Endothelial cell of umbilical vein (primary cell): ENCODE results near the gene CLCN5. TPM values are rescaled to one million over a fixed set of nuclear protein-coding genes. Genes with fewer than 3 reads are reported as not detected.

Experiments used
- BruUV-seq: library from RNA; stranded (reverse); fragments of 400-500 nt; replicated peaks from 2 replicates; lab custom pipeline; 2021; lab: Mats Ljungman, UMichigan
- CTCF ChIA-PET: fragments of 300-600, 350-600 bp; sonication (Branson Sonifier 250); formaldehyde crosslinking; loops from one replicate; lab custom pipeline; 2021; ENCODE audit warnings: antibody characterized with exemption, inconsistent platforms; lab: Charles Lee
- POLR2A ChIA-PET: fragments of 300-600, 350-600 bp; sonication (Branson Sonifier 250); formaldehyde crosslinking; loops from one replicate; lab custom pipeline; 2021; ENCODE audit warnings: antibody characterized with exemption, inconsistent platforms; lab: Charles Lee
- DNase-seq: peaks from one replicate; pipeline ENCODE4 v3.0.0-alpha.2; 2011; ENCODE audit warnings: low read depth, low spot score
- FAIRE-seq: peaks from 2 replicates; lab custom pipeline; 2011; peaks lifted over from hg19 to GRCh38; lab: Jason Lieb, UNC
- H2AFZ ChIP-seq: 2 replicates; pipeline ENCODE4 v1.6.0; 2012; ENCODE audit warnings: low read depth, low read length, control low read depth, inconsistent platforms
- H3K27ac ChIP-seq: 2 replicates; pipeline ENCODE4 v1.5.1; 2011; ENCODE audit warnings: low read depth, mild to moderate bottlenecking, control low read depth, low read length, moderate library complexity; ENCODE audit not compliant: insufficient read depth
- H3K27me3 ChIP-seq, 2 experiments: 2 replicates each; pipeline versions ENCODE4 v1.6.0 to v1.6.1; 2011; ENCODE audit warnings: low read length in 2 of 2, mixed read lengths in 1 of 2; ENCODE audit not compliant: control insufficient read depth in 2 of 2, insufficient read depth in 2 of 2
- H3K36me3 ChIP-seq, 2 experiments: 2 replicates in 1 of 2; 3 replicates in 1 of 2; pipeline ENCODE4 v1.5.1; 2011; ENCODE audit warnings: low read length in 2 of 2, mild to moderate bottlenecking in 1 of 2, moderate library complexity in 1 of 2; ENCODE audit not compliant: control insufficient read depth in 2 of 2, insufficient read depth in 2 of 2; ENCODE audit errors: extremely low read depth in 1 of 2
- H3K4me1 ChIP-seq: 3 replicates; pipeline ENCODE4 v1.5.1; 2011; ENCODE audit warnings: mild to moderate bottlenecking, low read length; ENCODE audit not compliant: control insufficient read depth, insufficient read depth; ENCODE audit errors: extremely low read depth
- H3K4me2 ChIP-seq: 2 replicates; pipeline ENCODE4 v1.6.1; 2011; ENCODE audit warnings: low read length, control low read depth, mixed read lengths; ENCODE audit not compliant: insufficient read depth
- H3K4me3 ChIP-seq, 3 experiments: fragments of 200-600 bp in 1 of 3; sonication (generic), shearing (Covaris generic) in 1 of 3; replicated peaks in 1 of 3; 2 replicates each; pipeline ENCODE4 v1.5.1; 2011 to 2016; ENCODE audit warnings: control low read depth in 3 of 3, low read length in 3 of 3, mild to moderate bottlenecking in 2 of 3, inconsistent platforms in 1 of 3, low read depth in 1 of 3, moderate library complexity in 1 of 3; ENCODE audit not compliant: insufficient read depth in 1 of 3
- H3K79me2 ChIP-seq: 2 replicates; pipeline ENCODE4 v1.6.0; 2012; ENCODE audit warnings: low read length, inconsistent platforms; ENCODE audit not compliant: control insufficient read depth, insufficient read depth
- H3K9ac ChIP-seq: replicated peaks from 2 replicates; pipeline ENCODE3; 2011; ENCODE audit warnings: low read length, control low read depth; ENCODE audit not compliant: insufficient read depth; ENCODE audit errors: extremely low read depth
- H3K9me1 ChIP-seq: replicated peaks from 3 replicates; pipeline ENCODE4 v1.6.0; 2011; ENCODE audit warnings: mild to moderate bottlenecking, low read length; ENCODE audit not compliant: control insufficient read depth, insufficient read depth; ENCODE audit errors: extremely low read depth
- H3K9me3 ChIP-seq: replicated peaks from 2 replicates; pipeline ENCODE4 v1.5.1; 2012; ENCODE audit warnings: low read length, inconsistent platforms; ENCODE audit not compliant: control insufficient read depth, insufficient read depth
- H4K20me1 ChIP-seq: replicated peaks from 2 replicates; pipeline ENCODE3; 2011; ENCODE audit warnings: mild to moderate bottlenecking, low read length; ENCODE audit not compliant: control insufficient read depth, insufficient read depth; ENCODE audit errors: extremely low read depth
- CTCF ChIP-seq, 2 donors: IDR thresholded peaks; 1 replicate in 1 of 2; 2 replicates in 1 of 2; pipeline ENCODE4 v1.5.1; 2011; ENCODE audit warnings: low read length in 2 of 2, mild to moderate bottlenecking in 2 of 2, moderate library complexity in 2 of 2, control low read depth in 1 of 2, inconsistent platforms in 1 of 2, low read depth in 1 of 2; ENCODE audit not compliant: insufficient read depth in 1 of 2; ENCODE audit errors: extremely low read depth in 1 of 2
- EZH2 ChIP-seq: IDR thresholded peaks from 2 replicates; pipeline ENCODE4 v1.6.1; 2012; ENCODE audit warnings: borderline replicate concordance, low read depth, mild to moderate bottlenecking, moderate library complexity, low read length, inconsistent platforms; ENCODE audit not compliant: severe bottlenecking
- FOS ChIP-seq: IDR thresholded peaks from 2 replicates; pipeline ENCODE4 v1.6.1; 2011; ENCODE audit warnings: mild to moderate bottlenecking, low read length, moderate library complexity, borderline replicate concordance; ENCODE audit not compliant: insufficient read depth
- GATA2 ChIP-seq: IDR thresholded peaks from 2 replicates; pipeline ENCODE4 v1.7.0; 2011; ENCODE audit warnings: low read depth, mild to moderate bottlenecking, moderate library complexity, mixed read lengths, low read length; ENCODE audit not compliant: insufficient read length, insufficient read depth
- JUN ChIP-seq: IDR thresholded peaks from 2 replicates; pipeline ENCODE4 v1.6.1; 2011; ENCODE audit warnings: borderline replicate concordance, low read depth; ENCODE audit not compliant: insufficient read length, insufficient read depth
- MAX ChIP-seq: IDR thresholded peaks from 2 replicates; pipeline ENCODE4 v1.6.1; 2011; ENCODE audit not compliant: insufficient read depth, insufficient read length
- MYC ChIP-seq: IDR thresholded peaks from one replicate; pipeline ENCODE4 v1.6.1; 2011; ENCODE audit warnings: mild to moderate bottlenecking, low read depth, low read length
- POLR2A ChIP-seq: IDR thresholded peaks from 2 replicates; pipeline ENCODE4 v1.6.1; 2012; ENCODE audit warnings: low read depth, mild to moderate bottlenecking, control low read depth, low read length
- POLR2AphosphoS5 ChIP-seq: IDR thresholded peaks from 2 replicates; pipeline ENCODE4 v1.6.1; 2012; ENCODE audit warnings: low read depth, mild to moderate bottlenecking, control low read depth, low read length, moderate library complexity; ENCODE audit not compliant: insufficient read depth
- dilution Hi-C: fragments of 300-500 bp; cut with MboI; formaldehyde crosslinking; loops from one replicate; pipeline ENCODE4 v1.15.0; 2019; ENCODE audit warnings: low sequenced_read_pairs; ENCODE audit not compliant: extremely low pct_ligation_motif_present
- intact Hi-C: fragments of 100-400 bp; cut with micrococcal nuclease; formaldehyde crosslinking; loops from one replicate; pipeline ENCODE4 v1.10.0; 2022
- polyA plus RNA-seq, 4 experiments: library from polyadenylated mRNA; depleted of rRNA in 3 of 4; stranded (reverse) in 3 of 4; unstranded in 1 of 4; fragments of >200 nt; gene quantifications; 2 replicates each; pipeline versions ENCODE4 v1.2.1 to v1.2.3, GENCODE V29; 2011 to 2012; ENCODE audit warnings: missing spikeins in 1 of 4
- total RNA-seq: library from RNA; stranded (reverse); gene quantifications from 2 replicates; pipeline ENCODE4 v1.2.3, GENCODE V29; 2021

CLCN5 gene
- total and polyA plus RNA-seq, 2 donors (not counting 3 experiments of a cell fraction or from before 2014, with no cell fraction given), result 3.1 to 12.9 TPM

DNA sequence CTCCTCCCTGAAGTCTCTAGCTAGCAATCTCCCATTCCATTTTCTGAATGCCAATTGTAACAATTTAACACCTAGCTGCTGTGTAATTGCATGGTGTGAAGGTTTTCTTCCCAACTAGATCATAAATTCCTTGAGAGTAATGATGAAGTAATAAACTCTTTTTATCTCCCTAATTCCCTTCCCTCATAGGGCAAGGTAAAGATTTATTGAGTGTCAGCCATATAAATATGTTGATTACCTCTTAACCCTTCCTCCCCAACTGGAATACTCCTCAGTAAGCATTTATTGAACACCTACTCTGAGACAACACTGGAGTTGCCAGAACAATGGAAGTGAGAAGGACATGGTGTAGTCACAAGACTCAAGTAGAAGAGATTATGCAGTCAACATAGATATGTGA is 112.7 kb downstream of the CLCN5 start:
- intact Hi-C loops (no loop called here), dilution Hi-C loops (no loop called here)
- Histone ChIP-seq H4K20me1 (no peaks in the 10 kb centered on the region), H3K9me1 (no peaks in the 10 kb centered on the region), H3K36me3 (no peaks in the 10 kb centered on the region), H3K27ac (no peak overlapping the region), H3K9ac (no peak overlapping the region), H3K4me3 (no peak overlapping the region), H3K4me1 (peaks cover 14% of the 10 kb centered on the region), H3K4me2 (no peak overlapping the region), H3K79me2 (no peaks in the 10 kb centered on the region), H3K27me3 (no peaks in the 10 kb centered on the region), H3K9me3 (no peaks in the 10 kb centered on the region), H2AFZ (no peak overlapping the region)
- ChIA-PET POLR2A (no interaction called here), CTCF (interaction anchor here (1.0 kb wide), 1 partner anchor 14 kb away, joined by 3 read pairs; no protein-coding TSS in a partner anchor)
- no peak for DNase-seq
- no TSS peak for BruUV-seq
- TF ChIP-seq MAX (no peak), MYC (no peak), POLR2AphosphoS5 (no peak), FOS (no peak), CTCF (IDR thresholded peaks at IDR 0.05; ENCODE audit: extremely low read depth in 1 of 2, insufficient read depth in 1 of 2, low read depth in 1 of 2, low read length in 2 of 2) (no peak), POLR2A (no peak)
- FAIRE-seq, result no peak

GRCh38 chrX:50036426-50036825 is 114.0 kb downstream of the CLCN5 start:
- Histone ChIP-seq H3K4me3 (peak overlapping the region in 1 of 3 experiments; percentile 40), H3K9ac (no peak overlapping the region), H3K27me3 (no peaks in the 10 kb centered on the region), H3K4me1 (peaks cover 14% of the 10 kb centered on the region), H4K20me1 (no peaks in the 10 kb centered on the region), H3K4me2 (peak overlapping the region; percentile 79), H2AFZ (no peak overlapping the region), H3K27ac (peak overlapping the region; percentile 29), H3K79me2 (no peaks in the 10 kb centered on the region), H3K36me3 (no peaks in the 10 kb centered on the region), H3K9me1 (no peaks in the 10 kb centered on the region), H3K9me3 (no peaks in the 10 kb centered on the region)
- intact Hi-C loops, result loop anchor here (2.0 kb wide), 1 partner anchor 114 kb away; the partner anchor contains the start of gene CLCN5
- BruUV-seq, result no TSS peak
- CTCF ChIA-PET, result interaction anchor here (1.0 to 1.2 kb wide), 3 partner anchors 9 to 58 kb away, joined by 3 read pairs; no protein-coding TSS in a partner anchor
- dilution Hi-C loops, result no loop called here
- TF ChIP-seq CTCF (IDR thresholded peaks at IDR 0.05; ENCODE audit: extremely low read depth in 1 of 2, insufficient read depth in 1 of 2, low read depth in 1 of 2, low read length in 2 of 2) (no peak), EZH2 (no peak), JUN (no peak), GATA2 (no peak), MAX (no peak), FOS (no peak), POLR2AphosphoS5 (no peak), POLR2A (no peak), MYC (no peak)
- DNase-seq (peak; percentile 32), FAIRE-seq (peak; percentile 70)
- POLR2A ChIA-PET, result no interaction called here
